Memory B cell (primary cell): ENCODE data around the gene NECAB2.

Source experiments
- ATAC-seq: fragments of 150-1000 bp; cut with Tn5 transposase; 2 replicates; pipeline ENCODE4 v1.10.0; 2021; ENCODE audit warnings: low read depth, mild to moderate bottlenecking, moderate library complexity
- DNase-seq, 2 donors: peaks; one replicate each; pipeline ENCODE4 v3.0.0; 2022; ENCODE audit warnings: low spot score in 2 of 2
- H3K27ac Mint-ChIP-seq: one replicate; pipeline ENCODE4 v1.8.0; 2022; ENCODE audit warnings: mild to moderate bottlenecking, moderate library complexity, mixed read lengths
- H3K27me3 Mint-ChIP-seq: one replicate; pipeline ENCODE4 v1.8.0; 2022; ENCODE audit warnings: mixed read lengths
- H3K36me3 Mint-ChIP-seq: one replicate; pipeline ENCODE4 v1.8.0; 2022; ENCODE audit warnings: mild to moderate bottlenecking, mixed read lengths
- H3K4me1 Mint-ChIP-seq: one replicate; pipeline ENCODE4 v1.8.0; 2022; ENCODE audit warnings: mixed read lengths
- H3K4me3 Mint-ChIP-seq: one replicate; pipeline ENCODE4 v1.8.0; 2022; ENCODE audit warnings: mild to moderate bottlenecking, moderate library complexity, mixed read lengths
- H3K9me3 Mint-ChIP-seq: one replicate; pipeline ENCODE4 v1.8.0; 2022; ENCODE audit warnings: mixed read lengths

NECAB2 gene

DNA sequence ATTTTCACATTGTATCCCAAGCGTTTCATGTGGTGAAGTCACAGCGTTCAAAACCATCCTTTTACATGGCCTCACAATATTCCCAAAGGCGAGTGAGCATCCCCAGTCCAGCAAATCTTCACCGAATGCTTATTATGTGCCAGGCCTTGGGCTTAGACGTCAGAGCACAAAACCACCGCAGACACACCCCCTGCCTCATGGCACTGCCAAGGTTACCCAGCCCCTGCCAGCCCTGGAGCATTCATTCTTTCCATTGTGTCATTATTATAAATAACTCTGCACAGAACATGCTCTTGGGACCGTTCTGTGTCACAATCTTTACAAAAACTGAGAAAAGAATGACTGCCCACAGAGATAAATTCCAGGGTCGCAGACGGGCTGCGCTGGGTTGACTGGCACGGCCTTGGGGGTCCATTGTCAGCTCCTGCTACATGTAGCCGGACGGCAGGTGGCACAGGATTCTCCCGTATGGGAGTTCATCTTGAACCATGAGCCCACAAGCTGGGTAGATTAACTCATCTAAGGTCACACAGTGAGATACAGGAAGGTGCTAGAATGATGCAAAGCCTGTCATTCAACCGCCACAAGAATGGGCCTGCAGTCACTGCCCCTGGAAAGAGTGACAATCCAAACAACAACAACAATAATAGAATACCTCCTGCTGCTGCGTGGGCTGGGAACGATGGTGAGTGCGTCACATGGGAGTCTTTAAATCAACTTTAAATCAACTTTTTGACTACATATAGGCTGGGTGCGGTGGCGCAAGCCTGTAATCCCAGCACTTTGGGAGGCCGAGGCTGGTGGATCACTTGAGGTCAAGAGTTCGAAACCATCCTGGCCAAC is 4.5 kb upstream of the NECAB2 start:
- ATAC-seq (no peak), DNase-seq (no peak)
- Mint-ChIP-seq H3K4me1 (peaks cover 4% of the 10 kb centered on the region), H3K4me3 (no peak overlapping the region), H3K36me3 (peaks cover 7% of the 10 kb centered on the region), H3K9me3 (no peaks in the 10 kb centered on the region), H3K27me3 (peaks cover 3% of the 10 kb centered on the region), H3K27ac (no peak overlapping the region)

DNA sequence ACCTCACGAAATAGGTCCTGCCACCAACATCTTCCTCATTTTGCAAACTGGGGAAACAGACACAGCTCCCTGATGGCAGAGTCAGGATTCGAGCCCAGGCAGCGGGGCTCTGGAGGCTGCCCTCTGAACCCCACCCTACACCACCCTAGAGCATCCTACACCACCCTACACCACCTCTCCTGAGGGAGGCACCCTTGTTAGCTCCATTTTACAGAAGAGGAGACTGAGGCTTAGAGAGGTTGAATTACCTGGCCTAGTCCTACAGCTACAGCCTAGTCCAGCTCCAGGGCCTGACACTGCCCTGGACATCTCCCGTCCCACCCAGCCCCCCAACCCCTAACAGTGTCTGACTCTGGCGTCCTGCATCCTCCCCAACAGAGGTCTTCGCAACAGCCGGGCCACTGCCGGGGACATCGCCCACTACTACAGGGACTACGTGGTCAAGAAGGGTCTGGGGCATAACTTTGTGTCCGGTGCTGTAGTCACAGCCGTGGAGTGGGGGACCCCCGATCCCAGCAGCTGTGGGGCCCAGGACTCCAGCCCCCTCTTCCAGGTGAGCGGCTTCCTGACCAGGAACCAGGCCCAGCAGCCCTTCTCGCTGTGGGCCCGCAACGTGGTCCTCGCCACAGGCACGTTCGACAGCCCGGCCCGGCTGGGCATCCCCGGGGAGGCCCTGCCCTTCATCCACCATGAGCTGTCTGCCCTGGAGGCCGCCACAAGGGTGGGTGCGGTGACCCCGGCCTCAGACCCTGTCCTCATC is 3.2 kb upstream of the NECAB2 start:
- Mint-ChIP-seq H3K4me3 (no peak overlapping the region), H3K9me3 (no peaks in the 10 kb centered on the region), H3K36me3 (peaks cover 7% of the 10 kb centered on the region), H3K4me1 (peaks cover 8% of the 10 kb centered on the region), H3K27me3 (peaks cover 11% of the 10 kb centered on the region), H3K27ac (no peak overlapping the region)
- no peak for DNase-seq
- ATAC-seq: no peak

DNA sequence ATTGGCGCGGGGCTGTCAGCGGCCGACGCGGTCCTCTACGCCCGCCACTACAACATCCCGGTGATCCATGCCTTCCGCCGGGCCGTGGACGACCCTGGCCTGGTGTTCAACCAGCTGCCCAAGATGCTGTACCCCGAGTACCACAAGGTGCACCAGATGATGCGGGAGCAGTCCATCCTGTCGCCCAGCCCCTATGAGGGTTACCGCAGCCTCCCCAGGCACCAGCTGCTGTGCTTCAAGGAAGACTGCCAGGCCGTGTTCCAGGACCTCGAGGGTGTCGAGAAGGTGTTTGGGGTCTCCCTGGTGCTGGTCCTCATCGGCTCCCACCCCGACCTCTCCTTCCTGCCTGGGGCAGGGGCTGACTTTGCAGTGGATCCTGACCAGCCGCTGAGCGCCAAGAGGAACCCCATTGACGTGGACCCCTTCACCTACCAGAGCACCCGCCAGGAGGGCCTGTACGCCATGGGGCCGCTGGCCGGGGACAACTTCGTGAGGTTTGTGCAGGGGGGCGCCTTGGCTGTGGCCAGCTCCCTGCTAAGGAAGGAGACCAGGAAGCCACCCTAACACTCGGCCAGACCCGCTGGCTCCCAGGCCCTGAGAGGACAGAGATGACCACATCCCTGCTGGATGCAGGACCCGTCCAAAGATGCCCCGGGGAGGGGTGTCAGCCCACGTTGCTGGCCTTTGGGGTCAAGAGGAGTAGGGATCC is 2.4 kb upstream of the NECAB2 start:
- Mint-ChIP-seq H3K36me3 (peaks cover 7% of the 10 kb centered on the region), H3K27ac (no peak overlapping the region), H3K27me3 (peaks cover 13% of the 10 kb centered on the region), H3K9me3 (no peaks in the 10 kb centered on the region), H3K4me3 (no peak overlapping the region), H3K4me1 (peaks cover 8% of the 10 kb centered on the region)
- DNase-seq (no peak), ATAC-seq (no peak)

DNA sequence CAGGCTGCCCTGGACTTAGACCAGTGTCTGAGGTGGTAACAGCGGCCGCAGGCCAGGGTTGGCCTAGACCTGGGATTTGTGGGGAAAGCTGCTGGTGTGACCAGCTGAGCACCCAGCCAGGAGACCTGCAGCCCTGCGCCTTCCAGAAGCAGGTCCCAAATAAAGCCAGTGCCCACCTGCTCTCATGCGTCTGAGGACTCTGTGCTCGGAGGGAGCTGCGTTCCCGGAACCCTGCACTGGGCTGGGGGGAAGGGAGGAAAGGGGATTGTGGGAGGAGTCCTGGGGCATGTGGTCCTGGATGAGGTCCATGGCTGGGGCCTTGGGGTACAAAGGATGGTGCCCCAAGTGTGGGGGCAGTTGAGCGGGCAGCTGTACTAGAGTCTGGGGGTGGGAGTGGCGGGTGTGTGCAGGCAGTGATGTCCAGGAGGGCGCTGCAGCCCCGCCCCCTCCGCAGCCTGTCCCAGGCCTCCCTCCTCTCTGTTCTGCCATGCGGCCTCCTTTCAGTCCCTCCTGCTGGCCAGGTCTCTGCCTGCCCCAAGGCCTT is 1.8 kb upstream of the NECAB2 start:
- DNase-seq: no peak
- ATAC-seq: no peak
- Mint-ChIP-seq H3K27ac (no peak overlapping the region), H3K27me3 (peaks cover 13% of the 10 kb centered on the region), H3K4me1 (peaks cover 8% of the 10 kb centered on the region), H3K36me3 (peaks cover 5% of the 10 kb centered on the region), H3K9me3 (no peaks in the 10 kb centered on the region), H3K4me3 (no peak overlapping the region)

DNA sequence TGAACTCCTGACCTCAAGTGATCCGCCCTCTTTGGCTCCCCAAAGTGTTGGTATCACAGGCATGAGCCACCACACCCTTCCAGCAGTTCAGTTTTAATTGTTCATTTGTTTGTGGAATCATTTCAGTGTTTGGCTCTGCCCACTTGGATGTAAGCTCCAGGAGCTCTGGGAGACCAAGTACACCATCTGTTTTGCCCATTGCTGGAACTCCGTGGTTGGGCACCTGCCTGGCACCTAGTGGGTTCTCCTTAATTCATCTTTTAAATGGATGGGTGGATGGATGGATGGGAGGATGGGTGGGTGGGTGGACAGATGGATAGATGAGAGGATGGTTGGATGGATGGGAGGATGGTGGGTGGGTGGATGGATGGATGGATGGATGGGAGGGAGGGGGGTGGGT is 953 bp upstream of the NECAB2 start:
- Mint-ChIP-seq H3K27me3 (peaks cover 15% of the 10 kb centered on the region), H3K4me3 (no peak overlapping the region), H3K27ac (no peak overlapping the region), H3K36me3 (peaks cover 5% of the 10 kb centered on the region), H3K4me1 (peaks cover 8% of the 10 kb centered on the region), H3K9me3 (no peaks in the 10 kb centered on the region)
- DNase-seq (no peak), ATAC-seq (no peak)

DNA sequence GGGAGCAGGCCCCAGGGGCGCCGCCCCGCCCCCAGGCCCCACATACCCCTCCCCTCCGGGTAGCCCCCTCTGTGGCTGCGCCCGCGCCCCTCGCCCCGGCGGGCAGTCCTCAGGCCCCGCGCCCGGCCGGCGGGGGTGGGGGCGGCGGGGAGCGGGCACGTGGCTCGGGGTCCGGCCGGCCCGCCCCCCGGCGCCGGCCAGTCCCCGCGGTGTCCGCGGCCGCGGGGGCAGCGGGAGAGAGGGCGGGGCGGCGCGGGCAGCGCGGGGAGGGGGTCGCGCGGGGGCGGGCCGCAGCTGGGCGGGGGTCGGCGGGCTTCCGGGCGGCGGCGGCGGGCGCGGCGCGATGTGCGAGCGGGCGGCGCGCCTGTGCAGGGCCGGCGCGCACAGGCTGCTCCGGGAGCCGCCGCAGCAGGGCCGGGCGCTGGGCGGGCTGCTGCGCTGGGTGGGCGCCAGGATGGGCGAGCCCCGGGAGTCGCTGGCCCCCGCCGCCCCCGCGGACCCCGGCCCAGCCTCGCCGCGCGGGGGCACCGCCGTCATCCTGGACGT is 335 bp downstream of the NECAB2 start:
- H3K27me3 Mint-ChIP-seq: peaks cover 15% of the 10 kb centered on the region

DNA sequence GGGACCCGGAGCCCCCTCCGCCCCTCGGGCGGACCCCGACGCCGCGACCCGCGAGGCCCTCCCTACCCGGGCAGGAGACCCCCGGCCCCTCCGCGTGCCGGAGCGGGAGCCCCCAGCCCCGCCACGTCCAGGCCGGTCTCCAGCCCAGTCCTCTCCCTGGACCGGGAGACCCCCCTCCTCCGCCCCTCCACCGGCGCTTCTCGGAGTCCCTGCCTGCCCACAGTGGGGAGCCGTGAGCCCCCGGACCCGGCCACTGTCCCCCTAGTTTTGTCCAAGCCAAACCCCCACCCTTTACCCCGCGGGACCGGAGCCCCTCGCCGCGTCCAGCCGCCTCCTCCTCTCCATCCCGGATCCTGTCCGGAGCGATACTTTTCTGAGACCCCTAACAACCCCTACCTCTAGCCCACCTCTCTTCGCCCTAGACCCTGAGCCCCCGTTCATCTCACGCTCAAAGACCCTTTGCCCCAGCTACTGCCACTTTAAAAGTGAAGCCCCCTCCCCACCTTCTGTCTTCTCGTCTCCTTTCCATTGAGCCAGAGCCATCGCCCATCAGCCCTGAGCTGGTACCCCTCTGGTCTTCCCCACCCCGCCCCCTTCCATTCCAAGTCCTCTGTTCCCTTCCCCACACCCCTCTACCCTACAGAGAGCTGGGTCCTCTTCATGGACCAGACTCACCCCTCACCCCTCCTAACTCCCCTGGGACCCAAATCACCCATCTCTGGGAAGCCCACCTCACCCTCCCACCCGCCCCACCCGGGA is 1.0 kb downstream of the NECAB2 start:
- DNase-seq (no peak), ATAC-seq (no peak)
- peaks cover 15% of the 10 kb centered on the region for H3K27me3 Mint-ChIP-seq
- H3K4me1 Mint-ChIP-seq: peaks cover 8% of the 10 kb centered on the region
- H3K9me3 Mint-ChIP-seq: no peaks in the 10 kb centered on the region
- H3K36me3 Mint-ChIP-seq: peaks cover 5% of the 10 kb centered on the region
- H3K4me3 Mint-ChIP-seq: peak overlapping the region; percentile 74
- no peak overlapping the region for H3K27ac Mint-ChIP-seq

More for the DNA sequence above, 335 bp downstream of the NECAB2 start:
- Mint-ChIP-seq H3K4me1 (peaks cover 8% of the 10 kb centered on the region), H3K36me3 (peaks cover 5% of the 10 kb centered on the region), H3K27ac (no peak overlapping the region), H3K4me3 (no peak overlapping the region), H3K9me3 (no peaks in the 10 kb centered on the region)
- ATAC-seq (no peak), DNase-seq (no peak)

DNA sequence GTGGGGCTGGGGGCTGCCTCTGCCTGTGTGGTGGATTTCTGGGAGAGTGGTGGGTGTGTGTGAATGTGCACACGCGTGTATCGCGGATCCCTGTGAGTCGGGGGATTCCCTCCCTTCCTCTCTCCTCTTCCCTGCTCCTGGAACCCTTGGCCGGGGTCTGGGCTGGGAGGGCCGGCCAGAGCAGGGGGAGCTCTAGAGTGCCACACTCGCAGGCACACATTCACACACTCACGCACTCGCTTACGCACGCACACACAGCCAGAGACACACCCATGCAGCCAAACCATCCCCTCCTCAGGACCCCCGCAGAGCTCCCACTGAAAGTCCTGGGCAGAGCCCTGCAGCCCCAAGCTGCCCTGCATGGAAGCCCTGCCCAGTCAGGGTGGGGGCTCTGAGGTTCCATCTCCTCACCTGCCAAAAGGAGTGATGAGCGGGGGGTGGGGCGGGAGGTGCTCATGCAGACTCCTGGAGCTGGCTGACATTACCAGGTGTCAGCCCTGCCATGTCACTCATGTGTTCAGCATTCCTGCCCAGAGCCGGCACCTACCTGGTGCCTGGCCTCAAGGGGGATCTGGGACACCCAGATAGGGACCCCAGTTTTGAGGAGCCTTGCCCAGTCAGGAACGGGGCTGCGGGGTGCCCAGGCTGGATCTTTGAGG is 1.9 kb downstream of the NECAB2 start:
- peaks cover 2% of the 10 kb centered on the region for H3K9me3 Mint-ChIP-seq
- H3K27ac Mint-ChIP-seq: no peak overlapping the region
- peak overlapping the region; percentile 41 for H3K4me3 Mint-ChIP-seq
- peaks cover 21% of the 10 kb centered on the region for H3K27me3 Mint-ChIP-seq
- peaks cover 7% of the 10 kb centered on the region for H3K36me3 Mint-ChIP-seq
- H3K4me1 Mint-ChIP-seq: peaks cover 10% of the 10 kb centered on the region
- no peak for ATAC-seq
- DNase-seq: no peak

DNA sequence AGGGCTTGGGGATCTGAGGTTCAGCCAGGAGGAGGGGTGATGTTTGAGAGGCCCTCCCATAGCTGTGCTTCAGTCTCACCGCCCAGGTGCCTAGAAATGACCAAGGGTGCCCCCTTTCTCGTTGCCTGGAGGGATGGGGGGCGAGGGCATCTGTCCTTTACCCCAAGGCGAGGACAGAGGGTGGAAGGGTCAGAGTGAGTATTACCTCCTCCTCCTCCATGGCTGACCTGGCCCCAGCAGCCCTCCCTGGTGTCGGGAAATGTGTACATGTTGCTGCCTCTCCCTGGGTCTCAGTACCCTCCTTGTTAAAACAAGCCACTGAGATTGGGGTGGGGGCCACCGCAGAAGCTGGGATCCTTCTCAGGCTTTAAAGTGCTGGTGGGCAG is 2.4 kb downstream of the NECAB2 start:
- H3K4me1 Mint-ChIP-seq: peaks cover 10% of the 10 kb centered on the region
- H3K9me3 Mint-ChIP-seq: peaks cover 2% of the 10 kb centered on the region
- H3K4me3 Mint-ChIP-seq: no peak overlapping the region
- no peak overlapping the region for H3K27ac Mint-ChIP-seq
- DNase-seq (no peak), ATAC-seq (no peak)
- peaks cover 7% of the 10 kb centered on the region for H3K36me3 Mint-ChIP-seq
- H3K27me3 Mint-ChIP-seq: peaks cover 26% of the 10 kb centered on the region

DNA sequence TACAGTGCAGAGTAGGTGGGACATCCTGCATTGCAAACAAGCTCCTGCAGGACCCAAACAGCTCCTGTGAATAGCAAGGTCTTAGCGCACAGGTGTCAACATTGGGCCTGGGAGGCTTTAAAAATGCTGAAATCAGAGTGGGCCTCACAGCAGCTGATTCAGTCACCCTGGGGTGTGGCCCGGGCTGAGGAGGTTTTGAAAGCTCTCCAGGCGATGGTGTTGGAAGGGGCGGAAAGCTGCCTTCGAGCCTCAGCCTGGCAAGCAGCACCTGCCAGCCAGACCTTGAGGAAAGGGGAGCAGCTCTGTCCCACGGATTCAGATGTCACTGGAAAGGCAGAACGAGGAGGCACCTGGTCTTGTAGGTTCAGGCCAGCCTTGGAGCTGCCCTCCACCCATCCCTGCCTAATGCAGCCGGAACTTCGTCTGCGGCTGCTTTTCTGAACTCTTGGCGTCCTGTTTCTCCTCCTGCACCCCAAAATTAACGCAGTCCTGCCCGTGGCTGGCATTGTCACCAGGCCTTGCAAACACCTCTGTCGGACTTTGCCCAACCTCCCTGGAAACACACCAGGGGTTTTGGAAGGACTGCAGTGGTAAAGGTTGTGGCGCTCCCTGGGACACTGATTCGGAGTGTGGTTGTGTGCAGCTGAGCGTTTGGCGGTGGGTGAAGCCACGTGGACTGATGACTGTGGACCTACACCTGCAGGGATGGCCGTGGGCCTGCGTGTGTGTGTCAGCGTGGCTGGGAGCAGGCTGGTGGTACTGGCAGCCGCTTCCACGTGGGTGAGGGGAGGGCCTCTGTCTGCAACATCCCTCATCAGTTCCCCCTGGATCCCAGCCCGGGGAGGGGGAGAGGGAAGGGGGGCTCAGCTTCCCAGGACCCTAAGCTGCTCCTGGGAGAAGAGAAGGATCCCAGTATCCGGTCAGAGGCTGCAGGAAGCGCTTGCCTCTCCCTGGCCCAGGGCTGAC is 3.4 kb downstream of the NECAB2 start:
- Mint-ChIP-seq H3K4me1 (peaks cover 10% of the 10 kb centered on the region), H3K9me3 (peaks cover 2% of the 10 kb centered on the region), H3K4me3 (no peak overlapping the region), H3K27ac (no peak overlapping the region), H3K36me3 (peaks cover 5% of the 10 kb centered on the region), H3K27me3 (peaks cover 27% of the 10 kb centered on the region)
- DNase-seq (no peak), ATAC-seq (no peak)

DNA sequence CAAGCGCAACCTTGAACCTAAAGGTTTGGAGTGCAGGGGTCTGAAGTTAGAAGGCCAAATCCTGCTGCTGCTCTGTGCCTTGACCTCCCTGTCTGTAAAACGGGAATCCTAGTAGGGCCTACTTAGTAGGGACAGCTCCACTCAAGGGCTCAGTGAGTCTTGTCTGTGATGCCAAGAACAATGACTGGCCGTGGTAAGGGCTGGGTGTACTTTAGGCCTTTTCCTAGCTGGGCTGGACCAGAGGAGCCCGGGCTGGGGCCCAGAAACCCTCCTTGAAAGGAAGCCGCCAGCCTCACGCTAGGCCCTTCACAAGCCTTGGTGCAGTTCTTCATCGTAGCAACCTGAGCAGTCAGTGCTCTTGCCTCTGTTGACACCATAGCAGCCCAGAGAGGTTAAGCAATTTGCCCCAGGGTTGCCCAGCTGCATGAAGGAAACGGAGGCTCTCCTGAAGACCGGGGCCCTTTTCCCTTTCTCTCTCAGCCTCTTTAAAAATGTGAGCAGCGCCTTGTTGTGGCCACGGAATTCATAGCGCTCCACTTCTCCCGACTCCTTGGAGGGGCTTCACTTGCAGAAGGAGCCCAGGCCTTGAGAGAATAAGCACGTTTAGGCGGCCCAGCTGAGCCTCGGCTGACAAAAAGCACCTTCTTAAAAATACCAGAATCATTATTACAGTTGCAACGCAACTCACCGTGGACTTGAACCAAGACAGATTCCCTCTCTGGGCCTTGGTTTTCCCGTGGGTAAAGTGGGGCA is 4.4 kb downstream of the NECAB2 start:
- Mint-ChIP-seq H3K36me3 (peaks cover 5% of the 10 kb centered on the region), H3K27me3 (peaks cover 27% of the 10 kb centered on the region), H3K4me3 (no peak overlapping the region), H3K4me1 (peaks cover 10% of the 10 kb centered on the region), H3K27ac (no peak overlapping the region), H3K9me3 (peaks cover 2% of the 10 kb centered on the region)
- DNase-seq (no peak), ATAC-seq (no peak)
